Lower lobe of right lung (tissue), 2 donors: ENCODE results near the gene ADNP2. TPM values are rescaled to one million over a fixed set of nuclear protein-coding genes. Genes with fewer than 3 reads are reported as not detected.

Source experiments
- ATAC-seq, 2 donors: fragments of 200-7000 bp; cut with Tn5 transposase; one replicate each; pipeline ENCODE4 v1.9.1; 2020 to 2022; ENCODE audit warnings: mild to moderate bottlenecking in 2 of 2, moderate library complexity in 2 of 2
- DNase-seq: peaks from one replicate; pipeline ENCODE4 v3.0.0-alpha.2; 2020
- H3K27ac ChIP-seq: fragments of 200-600 bp; one replicate; pipeline ENCODE4 v1.8.0; 2022
- H3K27me3 ChIP-seq: fragments of 200-600 bp; one replicate; pipeline ENCODE4 v1.8.0; 2022; ENCODE audit warnings: low read depth
- H3K36me3 ChIP-seq: fragments of 200-600 bp; one replicate; pipeline ENCODE4 v1.8.0; 2022; ENCODE audit warnings: mild to moderate bottlenecking
- H3K4me1 ChIP-seq: fragments of 200-600 bp; one replicate; pipeline ENCODE4 v1.8.0; 2022
- H3K4me3 ChIP-seq: fragments of 200-600 bp; one replicate; pipeline ENCODE4 v1.8.0; 2022; ENCODE audit warnings: mild to moderate bottlenecking
- H3K9me3 ChIP-seq: fragments of 200-600 bp; one replicate; pipeline ENCODE4 v1.8.0; 2022
- CTCF ChIP-seq: fragments of 200-600 bp; IDR thresholded peaks from one replicate; pipeline ENCODE4 v1.8.0; 2022; ENCODE audit warnings: antibody characterized with exemption, mild to moderate bottlenecking
- intact Hi-C: fragments of 100-400 bp; cut with DNase I; formaldehyde crosslinking; loops from one replicate; pipeline ENCODE4 v1.11.0; 2022
- total RNA-seq: library from RNA; stranded (reverse); fragmentation: NEBNext Ultra II Directional; extraction: Animal tissue kit (Norgen Biotek cat#: 25700); gene quantifications from one replicate; pipeline ENCODE4 v1.2.1, GENCODE V29; 2021
- donor health status: DM: no; HTN: yes; CAD: no; lungs with severe emphysema.

ADNP2 gene
- total RNA-seq, 1 donor from 2014 or later: 16.5 TPM

DNA sequence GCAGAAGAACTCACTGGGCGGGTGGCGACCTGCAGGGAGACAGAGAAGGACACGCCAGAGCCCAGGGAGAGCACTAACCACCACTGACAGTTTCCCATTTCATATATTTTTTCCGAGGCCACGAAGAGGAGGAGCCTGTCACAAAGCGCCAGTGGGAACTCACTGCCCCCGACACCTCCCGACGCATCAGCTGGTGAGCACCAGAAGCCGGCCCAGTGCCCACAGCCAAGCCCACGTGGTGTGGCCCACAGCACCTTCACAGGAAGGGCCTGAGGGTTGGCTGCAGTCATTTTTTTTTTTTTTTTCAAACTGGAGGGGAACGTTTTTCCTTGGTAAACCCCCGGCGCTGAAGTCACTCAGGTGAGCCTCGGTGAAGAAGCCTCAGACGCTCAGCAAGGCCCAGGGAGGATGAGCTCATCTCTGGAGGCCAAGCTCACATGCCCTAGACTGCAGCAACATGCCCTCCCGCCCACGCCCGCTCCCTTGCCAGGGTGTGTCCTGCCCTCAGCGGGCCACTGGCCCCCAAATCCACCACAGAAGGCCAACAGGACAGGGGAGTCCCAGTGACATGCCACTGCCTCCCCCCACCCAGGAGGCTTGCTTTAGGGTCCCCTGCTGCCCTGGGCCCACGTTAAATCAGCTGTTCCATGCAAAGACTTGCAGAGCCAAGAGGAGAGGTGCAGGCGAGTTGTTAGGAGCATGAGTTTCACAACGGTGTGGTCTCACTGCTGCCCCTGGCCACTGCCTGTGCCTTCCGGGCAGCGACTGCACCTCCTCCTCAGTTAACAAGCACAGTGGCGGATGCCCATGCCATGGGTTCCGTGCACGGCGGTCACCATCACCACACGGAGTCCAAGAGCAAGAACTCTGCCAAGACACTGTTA is 70.1 kb downstream of the ADNP2 start:
- intact Hi-C loops: no loop called here
- H3K9me3 ChIP-seq: no peaks in the 10 kb centered on the region
- no peaks in the 10 kb centered on the region for H3K36me3 ChIP-seq
- peaks cover 1% of the 10 kb centered on the region for H3K27me3 ChIP-seq
- no peak for TF ChIP-seq CTCF
- no peak overlapping the region for H3K4me3 ChIP-seq
- H3K4me1 ChIP-seq: no peaks in the 10 kb centered on the region
- ATAC-seq (no peak), DNase-seq (no peak)
- no peak overlapping the region for H3K27ac ChIP-seq

DNA sequence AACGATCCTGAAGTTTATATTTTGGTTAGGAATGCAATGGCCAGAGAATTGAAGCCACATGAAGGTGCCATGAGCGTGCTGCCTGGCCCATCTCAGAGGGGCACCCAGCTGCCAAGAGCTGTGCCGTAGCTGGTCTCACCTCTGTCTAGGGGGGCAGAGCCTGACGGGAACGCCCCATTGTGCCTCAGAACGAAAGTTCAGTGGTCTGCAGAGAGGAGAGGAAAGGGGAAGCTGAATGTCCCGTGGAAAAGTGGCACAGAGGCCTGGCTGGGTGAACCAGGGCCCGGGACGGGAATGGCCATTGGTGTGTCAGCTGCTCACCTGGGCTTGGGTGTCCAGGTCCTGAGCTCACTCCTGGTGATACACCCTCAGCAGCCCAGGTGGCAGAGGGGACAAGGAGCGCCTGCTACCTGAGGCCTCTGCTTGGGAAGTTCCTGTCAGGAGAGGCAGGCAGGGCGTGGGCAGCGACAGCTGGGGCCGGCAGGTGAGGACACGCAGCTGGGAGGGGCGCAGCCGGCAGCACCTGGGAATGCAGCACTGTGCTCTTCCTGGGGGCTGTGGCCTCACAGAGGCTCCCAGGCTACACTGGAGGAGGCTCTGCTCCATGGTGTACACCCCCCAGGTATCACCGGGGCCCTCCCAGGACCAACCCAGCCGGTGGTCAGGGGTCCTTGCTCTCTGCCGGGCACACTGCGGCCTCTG is 70.9 kb downstream of the ADNP2 start:
- no peaks in the 10 kb centered on the region for H3K27me3 ChIP-seq
- no peak for DNase-seq
- no peaks in the 10 kb centered on the region for H3K4me1 ChIP-seq
- no peak overlapping the region for H3K4me3 ChIP-seq
- no peaks in the 10 kb centered on the region for H3K9me3 ChIP-seq
- H3K36me3 ChIP-seq: no peaks in the 10 kb centered on the region
- H3K27ac ChIP-seq: no peak overlapping the region
- intact Hi-C loops: no loop called here
- ATAC-seq: no peak
- TF ChIP-seq CTCF: no peak

DNA sequence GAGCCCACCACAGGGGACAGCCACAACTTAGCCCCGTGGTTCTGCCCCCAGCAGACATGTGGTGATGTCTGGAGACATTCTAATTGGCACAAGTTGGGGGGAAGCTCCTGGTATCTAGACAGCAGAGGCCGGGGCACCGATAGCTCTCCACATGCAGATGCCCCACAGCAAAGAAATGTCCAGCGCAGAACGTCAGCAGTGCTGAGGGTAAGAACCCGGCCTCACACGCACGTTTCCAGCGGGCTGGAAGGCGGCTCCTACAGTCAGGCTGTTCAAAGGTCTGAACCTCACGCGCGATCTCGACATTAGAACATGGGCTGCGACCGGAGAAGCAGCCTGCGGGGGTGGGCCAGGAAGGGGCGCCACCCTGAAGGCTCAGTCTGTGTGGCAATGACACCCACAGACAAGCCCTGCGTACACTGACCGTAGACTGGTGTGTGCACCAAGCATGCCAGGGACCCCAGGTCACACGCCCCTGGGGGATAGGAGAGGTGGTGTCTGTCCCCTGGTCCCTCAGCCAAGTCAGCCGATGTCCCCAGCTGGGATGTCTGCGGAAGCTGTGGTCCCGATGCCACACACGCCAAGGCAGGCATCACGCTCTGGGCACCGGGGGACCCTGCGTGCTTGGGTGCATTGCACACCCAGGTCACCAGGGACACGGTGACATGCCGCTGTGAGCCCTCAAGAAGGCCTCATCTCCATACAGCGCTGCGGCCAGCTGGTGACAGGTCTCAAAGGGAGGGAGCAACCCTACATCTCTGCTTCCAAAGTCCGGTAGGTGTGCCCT is 71.9 kb downstream of the ADNP2 start:
- no peaks in the 10 kb centered on the region for H3K4me1 ChIP-seq
- ATAC-seq (peak in 1 of 2 donors; percentile 13), DNase-seq (no peak)

GRCh38 chr18:80181642-80182461 is 72.8 kb downstream of the ADNP2 start:
- H3K27ac ChIP-seq: no peak overlapping the region
- H3K4me3 ChIP-seq: no peak overlapping the region
- TF ChIP-seq CTCF: no peak
- DNase-seq (no peak), ATAC-seq (no peak)
- no peaks in the 10 kb centered on the region for H3K36me3 ChIP-seq
- H3K9me3 ChIP-seq: no peaks in the 10 kb centered on the region
- no peaks in the 10 kb centered on the region for H3K4me1 ChIP-seq
- intact Hi-C loops: no loop called here
- H3K27me3 ChIP-seq: no peaks in the 10 kb centered on the region

More for the DNA sequence above, 71.9 kb downstream of the ADNP2 start:
- H3K4me3 ChIP-seq: no peak overlapping the region
- intact Hi-C loops: no loop called here
- no peak for TF ChIP-seq CTCF
- H3K27ac ChIP-seq: no peak overlapping the region
- H3K27me3 ChIP-seq: no peaks in the 10 kb centered on the region
- H3K36me3 ChIP-seq: no peaks in the 10 kb centered on the region
- H3K9me3 ChIP-seq: no peaks in the 10 kb centered on the region

DNA sequence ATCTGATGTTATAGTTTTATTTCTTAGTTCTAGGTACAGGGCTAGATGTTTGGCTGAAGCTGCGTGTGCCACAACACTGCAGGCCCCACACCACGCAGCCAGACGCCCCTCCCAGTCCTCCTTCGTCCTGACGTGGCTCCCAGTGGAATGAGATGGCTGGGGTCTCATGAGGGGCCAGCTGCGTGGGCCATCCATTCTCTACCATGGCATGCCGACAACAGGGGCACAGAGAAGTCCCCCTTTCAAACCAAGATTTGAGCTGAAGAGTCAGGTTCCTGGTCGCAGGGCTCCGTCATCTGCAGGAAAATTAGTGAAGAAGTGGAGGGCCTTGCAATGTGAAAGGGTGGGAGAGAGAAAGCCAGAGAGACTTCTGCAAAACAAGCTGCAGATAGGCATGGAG is 73.8 kb downstream of the ADNP2 start:
- intact Hi-C loops: no loop called here
- Histone ChIP-seq H3K27ac (no peak overlapping the region), H3K9me3 (no peaks in the 10 kb centered on the region), H3K36me3 (no peaks in the 10 kb centered on the region), H3K4me3 (no peak overlapping the region), H3K27me3 (no peaks in the 10 kb centered on the region), H3K4me1 (no peaks in the 10 kb centered on the region)
- DNase-seq: no peak
- ATAC-seq: no peak
- no peak for TF ChIP-seq CTCF
